NB4 (cell line): ENCODE measurements around the gene ANKRD10.

Experiments
- DNase-seq: peaks from one replicate; pipeline ENCODE4 v3.0.0; 2010; ENCODE audit warnings: low read depth
- H3K4me3 ChIP-seq: one replicate; pipeline ENCODE4 v1.5.1; 2011; ENCODE audit warnings: mild to moderate bottlenecking, low read depth, low read length, moderate library complexity
- CTCF ChIP-seq: IDR thresholded peaks from one replicate; pipeline ENCODE4 v1.5.1; 2012; ENCODE audit warnings: low read depth, low read length
- MAX ChIP-seq: IDR thresholded peaks from 2 replicates; pipeline ENCODE4 v1.6.1; 2011; ENCODE audit warnings: low read depth, low read length
- MYC ChIP-seq: IDR thresholded peaks from 2 replicates; pipeline ENCODE4 v1.6.1; 2011; ENCODE audit warnings: low read depth, low read length
- POLR2A ChIP-seq: IDR thresholded peaks from 2 replicates; pipeline ENCODE4 v1.6.1; 2011; ENCODE audit warnings: mild to moderate bottlenecking; ENCODE audit not compliant: insufficient read length; ENCODE audit errors: extremely low read depth

ANKRD10 gene

GRCh38 chr13:110924639-110924934 lies 9.7 kb upstream of the ANKRD10 start:
- no peak for TF ChIP-seq MAX
- TF ChIP-seq CTCF, result no peak
- no peak for TF ChIP-seq POLR2A
- no peak for TF ChIP-seq MYC
- no peak for DNase-seq

GRCh38 chr13:110923777-110924638 lies 9.1 kb upstream of the ANKRD10 start:
- no peak overlapping the region for H3K4me3 ChIP-seq
- TF ChIP-seq POLR2A, result no peak
- TF ChIP-seq MAX, result no peak
- TF ChIP-seq MYC, result no peak
- TF ChIP-seq CTCF, result no peak
- no peak for DNase-seq

More at GRCh38 chr13:110924639-110924934, 9.7 kb upstream of the ANKRD10 start:
- H3K4me3 ChIP-seq, result no peak overlapping the region

- no peak for DNase-seq
- TF ChIP-seq MYC (no peak), MAX (no peak), POLR2A (no peak), CTCF (no peak)
Measured at GRCh38 chr13:110923086-110923485, 8.2 kb upstream of the ANKRD10 start.

DNA sequence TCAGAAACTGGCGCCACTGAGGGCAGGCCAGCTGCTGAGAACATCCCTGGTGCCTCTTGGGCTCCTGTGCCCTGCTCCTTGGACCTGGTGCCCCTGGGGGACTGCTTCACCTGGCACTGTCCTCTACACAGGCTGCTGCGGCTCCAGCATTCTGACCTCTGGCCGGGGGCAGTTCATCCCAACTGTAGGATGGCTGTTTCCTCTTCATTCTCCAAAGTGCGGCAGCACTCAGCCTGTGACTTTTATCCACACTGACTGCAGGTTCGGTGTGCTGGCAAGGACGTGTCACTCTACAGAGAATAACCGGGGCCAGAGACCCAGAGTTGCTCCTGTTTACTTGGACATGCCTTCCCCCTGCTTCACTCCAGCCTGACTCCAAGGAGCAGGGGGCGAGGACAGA lies 7.6 kb upstream of the ANKRD10 start:
- no peak overlapping the region for H3K4me3 ChIP-seq
- TF ChIP-seq POLR2A, result no peak
- no peak for TF ChIP-seq CTCF
- no peak for TF ChIP-seq MYC
- no peak for TF ChIP-seq MAX
- no peak for DNase-seq

More at GRCh38 chr13:110923086-110923485, 8.2 kb upstream of the ANKRD10 start:
- no peak overlapping the region for H3K4me3 ChIP-seq

- TF ChIP-seq MYC (no peak), MAX (no peak), CTCF (no peak), POLR2A (no peak)
- H3K4me3 ChIP-seq, result no peak overlapping the region
- no peak for DNase-seq
Measured at GRCh38 chr13:110921695-110922094, 6.8 kb upstream of the ANKRD10 start.

DNA sequence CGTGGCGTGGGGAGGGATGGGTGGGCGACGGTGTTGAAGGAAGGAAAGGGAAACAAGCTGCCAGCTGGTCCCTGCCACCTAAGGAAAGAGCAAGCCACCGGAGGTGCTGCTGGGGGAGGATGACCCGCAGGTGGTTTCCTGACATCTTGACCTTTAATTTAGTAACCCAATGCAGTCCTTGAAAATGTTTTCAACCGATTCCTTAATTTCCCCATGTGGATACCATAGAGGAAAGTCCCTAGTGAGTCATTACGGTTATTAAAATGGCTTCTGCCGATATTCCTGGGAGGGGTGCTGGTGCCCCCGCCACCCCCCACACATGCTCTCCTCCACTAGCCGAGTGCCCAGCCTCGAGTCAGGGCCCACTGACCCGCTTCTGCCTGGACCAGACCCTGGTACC lies 6.3 kb upstream of the ANKRD10 start:
- no peak overlapping the region for H3K4me3 ChIP-seq
- DNase-seq, result no peak
- TF ChIP-seq POLR2A, result no peak
- no peak for TF ChIP-seq MYC
- no peak for TF ChIP-seq CTCF
